Activated CD4-positive, alpha-beta T cell treated with anti-CD3 and anti-CD28 coated beads for 24 hours (primary cell): ENCODE measurements around the gene LIPH.

Source experiments
- DNase-seq, 2 donors: peaks; one replicate each; pipeline ENCODE4 v3.0.0-alpha.2; 2020; ENCODE audit warnings: low read depth in 2 of 2

LIPH gene

DNA sequence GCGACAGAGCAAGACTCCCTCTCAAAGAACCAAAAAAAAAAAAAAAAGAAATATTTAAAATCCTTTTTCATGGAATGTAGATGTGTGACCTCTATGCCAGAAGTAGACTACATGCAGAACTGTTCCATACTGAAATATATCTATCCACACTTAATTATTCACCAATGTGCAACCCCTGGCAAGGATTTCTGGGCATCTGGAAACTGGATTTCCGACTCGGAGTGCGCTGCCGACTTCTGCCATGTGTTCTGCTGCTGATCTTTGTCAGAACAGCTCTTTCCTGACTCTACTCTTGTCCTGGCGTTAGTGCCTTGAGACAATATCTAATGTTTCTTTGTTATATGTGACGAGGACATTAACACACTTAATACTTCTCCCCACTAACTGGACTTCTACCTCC is 11.7 kb downstream of the LIPH start:
- DNase-seq: no peak

DNA sequence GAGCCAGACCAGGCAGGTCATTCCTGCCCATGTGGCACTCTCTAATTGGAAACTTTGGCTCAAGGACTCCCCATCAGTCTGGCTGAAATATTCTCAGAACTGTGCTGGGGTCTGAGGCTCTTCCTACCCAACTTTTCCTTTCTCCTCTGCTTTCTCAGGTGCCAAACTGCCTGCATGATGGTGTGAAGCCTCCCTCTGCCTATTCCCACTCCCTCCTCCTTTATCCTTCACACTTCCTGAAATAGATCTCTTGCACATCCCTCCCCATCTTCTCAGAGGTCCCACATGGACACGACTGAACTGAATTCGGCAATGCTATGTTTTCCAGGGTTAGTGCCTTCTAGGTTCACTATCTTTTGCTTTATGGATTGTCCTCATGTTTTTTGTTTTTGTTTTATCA is 12.5 kb downstream of the LIPH start:
- no peak for DNase-seq

DNA sequence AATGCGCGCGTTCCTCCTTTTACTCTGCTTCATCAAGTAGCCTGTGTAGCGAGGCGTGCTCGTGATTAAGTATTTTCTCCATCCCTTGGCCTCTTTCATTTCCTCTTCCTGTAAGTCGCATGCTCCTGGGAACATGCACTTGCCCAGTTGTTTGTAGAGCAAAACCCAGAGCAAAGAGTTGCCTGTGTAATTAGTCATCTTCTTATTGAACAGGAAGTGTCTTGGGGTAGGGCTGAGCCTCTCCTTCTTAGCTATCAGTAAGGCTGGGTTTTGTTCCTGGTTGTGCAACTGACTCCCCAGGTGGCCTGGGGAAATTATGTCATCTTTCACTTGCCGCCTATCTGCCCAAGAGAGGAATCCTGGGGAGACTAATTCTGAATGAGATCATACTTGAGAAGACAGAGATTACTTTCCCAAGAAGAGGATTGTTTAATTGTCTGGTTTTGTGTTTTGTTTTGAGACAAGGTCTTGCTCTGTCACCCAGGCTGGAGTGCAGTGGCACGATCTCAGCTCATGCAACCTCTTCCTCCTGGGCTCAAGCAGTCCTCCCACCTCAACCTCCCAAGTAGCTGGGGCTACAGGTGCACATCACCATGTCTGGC is 14.9 kb downstream of the LIPH start:
- peak in 1 of 2 donors; percentile 12 for DNase-seq

DNA sequence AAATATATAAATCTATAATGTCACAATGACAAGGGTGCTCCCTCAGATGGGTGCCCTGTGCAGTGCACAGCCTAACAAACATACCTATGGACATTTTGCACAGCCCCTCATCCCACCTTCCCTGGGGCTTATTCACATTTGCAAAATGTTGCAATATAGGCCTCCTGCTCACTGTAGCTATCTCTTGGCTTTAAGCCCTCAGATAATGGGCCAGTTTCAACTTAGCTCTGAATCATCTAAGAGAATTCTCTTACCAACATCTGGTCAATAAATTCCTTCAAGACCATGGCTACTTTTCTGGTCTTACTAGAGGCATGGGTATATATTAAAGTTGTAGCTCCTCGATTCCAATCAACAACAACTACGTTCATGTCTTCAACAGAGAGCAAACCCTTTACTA is 17.9 kb downstream of the LIPH start:
- DNase-seq: no peak

DNA sequence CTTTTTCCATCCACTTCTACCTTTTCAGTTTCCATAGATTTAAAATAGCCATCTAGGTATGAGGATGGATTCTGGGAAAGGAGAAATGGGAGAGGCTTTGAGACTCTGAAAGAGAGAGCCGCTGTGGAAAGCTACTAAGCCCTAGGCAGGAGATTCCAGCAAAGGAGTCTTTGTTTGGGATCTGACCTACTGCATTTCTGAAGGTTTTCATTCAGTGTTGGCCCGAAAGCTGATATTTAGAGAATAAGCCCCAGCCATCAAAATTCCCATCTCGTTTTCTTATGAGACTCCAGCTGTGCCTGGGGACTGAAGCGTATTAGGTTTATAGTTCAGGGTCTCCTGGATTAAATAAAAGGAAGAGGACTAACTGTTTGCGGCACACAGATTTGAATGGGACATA is 19.5 kb downstream of the LIPH start:
- DNase-seq: no peak

DNA sequence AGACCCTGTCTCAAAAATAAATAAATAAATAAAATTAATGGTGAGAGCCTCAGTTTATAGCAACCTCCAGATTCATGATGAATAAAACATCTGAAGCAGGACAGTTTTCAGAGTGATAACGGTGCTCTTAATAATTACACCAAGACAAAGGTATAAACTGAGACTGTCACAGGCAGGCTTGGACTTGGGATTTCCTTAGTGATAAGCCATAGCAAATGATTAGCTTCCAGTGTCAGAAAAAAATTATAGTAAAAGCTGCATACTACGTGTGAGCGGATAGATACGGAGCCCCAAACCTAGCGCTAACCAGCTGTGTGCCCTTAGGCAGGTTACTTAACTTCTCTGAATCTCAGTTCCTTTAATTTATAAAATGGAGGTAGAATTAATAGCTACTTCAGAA is 21.5 kb downstream of the LIPH start:
- no peak for DNase-seq

DNA sequence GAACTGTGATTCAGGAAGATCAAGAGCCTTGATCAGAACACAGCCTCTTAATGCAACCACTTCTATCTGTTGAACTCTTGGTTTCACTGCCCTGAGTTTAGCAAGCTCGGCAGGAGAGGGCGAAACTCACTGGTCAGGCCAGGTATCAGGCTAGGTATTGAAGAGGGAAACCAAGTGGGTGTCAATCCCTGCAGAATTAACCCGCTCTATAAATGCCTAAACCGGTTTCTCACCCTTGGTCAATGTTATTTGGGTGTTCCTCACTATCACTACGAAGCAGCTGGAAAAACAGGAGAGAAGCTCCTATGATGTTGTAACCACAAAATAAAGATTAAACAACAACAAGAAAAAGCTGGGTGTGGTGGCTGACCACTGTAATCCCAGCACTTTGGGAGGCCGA is 23.9 kb downstream of the LIPH start:
- DNase-seq: no peak

DNA sequence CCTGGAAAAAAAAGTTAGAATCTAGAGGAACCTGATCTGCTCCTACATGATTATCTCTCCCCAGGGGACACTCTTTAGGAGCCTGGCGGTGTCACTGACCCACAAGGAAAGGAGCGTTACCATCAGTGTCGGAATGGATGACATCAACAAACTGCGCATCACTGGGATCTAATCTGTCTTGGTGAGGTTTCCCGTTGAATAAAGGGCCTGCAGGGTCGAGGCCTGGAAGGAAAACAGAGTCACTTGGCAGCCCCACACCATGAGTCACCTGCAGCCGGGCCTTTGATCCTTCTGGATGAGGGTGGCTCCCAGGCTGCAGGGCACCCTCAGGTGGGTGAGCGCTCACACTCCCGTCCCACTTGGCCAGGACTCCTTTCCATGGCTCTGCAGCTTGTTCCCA is 25.0 kb downstream of the LIPH start:
- DNase-seq: no peak

DNA sequence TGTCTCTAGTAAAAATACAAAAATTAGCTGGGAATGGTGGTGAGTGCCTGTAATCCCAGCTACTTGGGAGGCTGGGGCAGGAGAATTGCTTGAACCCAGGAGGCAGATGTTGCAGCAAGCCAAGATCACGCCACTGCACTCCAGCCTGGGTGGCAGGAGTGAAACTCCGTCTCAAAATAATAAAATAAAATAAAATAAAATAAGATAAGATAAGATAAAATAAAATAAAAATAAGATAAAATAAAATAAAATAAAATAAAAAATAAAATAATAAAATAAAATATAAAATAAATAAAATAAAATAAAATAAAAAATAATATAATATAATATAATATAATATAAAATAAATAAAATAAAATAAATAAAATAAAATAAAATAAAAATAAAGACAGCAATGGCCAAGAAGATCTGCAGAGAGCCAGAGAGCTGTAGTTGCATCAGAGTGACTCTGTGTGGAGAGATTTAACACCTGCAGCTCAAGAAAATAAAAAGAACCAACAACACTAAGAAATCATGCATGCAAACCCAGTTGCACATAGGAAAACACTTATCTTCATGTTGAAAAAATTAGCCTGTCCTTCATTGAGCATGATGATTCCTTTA is 25.9 kb downstream of the LIPH start:
- DNase-seq: no peak

DNA sequence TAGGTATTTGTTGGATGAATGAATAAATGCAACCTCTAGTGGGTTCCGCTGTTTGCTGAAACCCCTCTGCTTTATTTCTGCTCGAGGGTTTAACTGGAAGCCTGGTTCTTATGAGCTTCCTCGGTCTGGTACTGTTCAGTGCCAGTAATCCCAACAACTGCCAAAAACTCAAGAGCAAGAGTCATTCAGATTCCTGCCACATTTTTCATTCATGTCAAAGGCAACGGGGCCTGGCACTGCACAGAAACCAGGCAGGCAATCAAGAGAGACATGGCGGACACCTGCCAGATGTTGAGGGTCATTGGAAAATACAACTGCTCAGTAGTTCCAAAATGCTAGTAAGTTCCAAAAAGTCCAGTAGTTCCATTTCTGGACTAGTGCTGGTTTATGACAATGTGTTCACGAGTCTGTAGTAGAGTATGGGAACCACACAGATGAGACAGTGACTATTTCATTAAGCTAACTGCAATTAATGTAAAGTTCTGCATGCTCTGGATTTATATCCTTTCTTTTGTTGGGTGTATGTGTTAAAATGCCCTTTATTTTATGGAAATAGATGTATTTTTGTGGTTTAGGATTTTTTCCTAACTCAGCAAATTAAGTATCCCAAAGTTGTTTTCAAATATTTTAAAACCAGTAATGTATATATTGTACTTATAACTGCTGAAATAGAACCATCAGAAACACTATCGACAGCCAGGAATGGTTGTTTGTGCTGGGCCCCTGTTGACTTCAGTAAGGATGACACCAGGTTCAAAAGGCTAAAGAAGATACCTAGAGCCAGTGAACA is 30.8 kb downstream of the LIPH start:
- no peak for DNase-seq

DNA sequence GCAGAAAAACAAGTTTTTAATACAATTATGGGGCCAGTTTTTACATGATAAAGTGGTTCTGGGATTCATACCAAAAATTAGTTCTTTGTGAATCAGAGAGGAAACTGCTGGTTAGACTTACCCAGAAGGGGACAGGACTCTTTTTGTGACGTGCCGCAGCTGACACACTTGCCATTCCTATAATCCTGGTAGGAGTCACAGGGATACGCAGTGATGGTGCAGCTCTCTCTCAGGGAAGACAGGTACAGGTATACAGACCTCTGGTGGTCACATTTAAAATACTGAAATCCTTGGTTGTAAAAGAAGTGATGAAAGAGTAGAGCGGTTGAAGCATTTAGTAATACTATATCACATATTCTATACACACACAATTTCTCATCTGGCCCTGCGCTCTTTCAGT is 33.4 kb downstream of the LIPH start:
- no peak for DNase-seq

DNA sequence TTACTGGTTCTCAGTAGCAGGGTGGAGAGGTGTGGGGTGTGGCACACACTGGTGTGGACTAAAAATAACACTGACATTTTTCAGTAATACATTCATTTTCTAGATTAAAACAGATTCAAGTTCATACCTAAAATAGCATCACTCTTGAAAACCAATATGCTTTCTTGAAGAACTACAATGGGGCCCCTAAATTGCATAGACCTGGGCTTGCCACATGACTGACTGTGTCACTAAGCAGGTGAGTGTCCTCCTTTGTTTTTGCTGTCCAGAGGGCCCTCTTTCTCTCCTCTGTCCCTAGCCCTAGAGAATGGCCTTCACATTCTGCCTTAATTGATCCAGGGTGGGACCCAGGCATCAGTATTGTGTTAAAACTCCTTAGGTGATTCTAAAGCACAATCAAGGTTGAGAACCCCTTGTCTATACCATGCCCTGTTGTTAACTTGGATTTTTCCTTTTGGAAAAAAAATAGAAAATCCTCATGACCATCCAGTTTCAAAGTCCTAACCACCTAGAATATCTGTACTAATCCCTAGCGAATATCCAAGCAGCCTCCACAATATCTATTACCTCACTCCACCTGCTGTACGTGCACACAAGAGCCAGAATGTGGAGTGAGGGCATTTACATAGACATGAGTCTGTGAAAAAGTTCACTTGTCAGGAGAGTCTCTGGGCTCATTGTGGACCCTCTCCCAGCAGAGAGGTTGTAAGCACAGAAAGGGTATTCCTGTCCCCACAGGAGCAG is 34.8 kb downstream of the LIPH start:
- DNase-seq: no peak

DNA sequence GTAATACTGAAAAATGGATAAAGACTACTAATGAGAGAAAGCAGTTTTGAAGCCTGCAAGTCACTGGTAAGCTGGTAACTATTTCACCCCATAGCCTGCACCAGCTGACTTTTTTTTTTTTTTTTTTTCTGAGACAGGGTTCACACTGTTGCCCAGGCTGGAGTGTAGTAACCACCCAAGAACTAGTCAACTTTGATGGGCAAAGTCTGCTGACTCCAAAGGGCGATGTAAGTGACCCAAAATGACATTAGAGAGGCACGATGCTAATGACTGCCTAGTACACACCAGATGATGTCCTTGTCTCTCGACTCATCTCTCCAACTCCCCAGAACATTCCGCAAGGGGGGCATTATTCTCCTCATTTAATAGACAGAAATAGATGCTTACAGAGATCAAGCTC is 40.7 kb downstream of the LIPH start:
- no peak for DNase-seq

DNA sequence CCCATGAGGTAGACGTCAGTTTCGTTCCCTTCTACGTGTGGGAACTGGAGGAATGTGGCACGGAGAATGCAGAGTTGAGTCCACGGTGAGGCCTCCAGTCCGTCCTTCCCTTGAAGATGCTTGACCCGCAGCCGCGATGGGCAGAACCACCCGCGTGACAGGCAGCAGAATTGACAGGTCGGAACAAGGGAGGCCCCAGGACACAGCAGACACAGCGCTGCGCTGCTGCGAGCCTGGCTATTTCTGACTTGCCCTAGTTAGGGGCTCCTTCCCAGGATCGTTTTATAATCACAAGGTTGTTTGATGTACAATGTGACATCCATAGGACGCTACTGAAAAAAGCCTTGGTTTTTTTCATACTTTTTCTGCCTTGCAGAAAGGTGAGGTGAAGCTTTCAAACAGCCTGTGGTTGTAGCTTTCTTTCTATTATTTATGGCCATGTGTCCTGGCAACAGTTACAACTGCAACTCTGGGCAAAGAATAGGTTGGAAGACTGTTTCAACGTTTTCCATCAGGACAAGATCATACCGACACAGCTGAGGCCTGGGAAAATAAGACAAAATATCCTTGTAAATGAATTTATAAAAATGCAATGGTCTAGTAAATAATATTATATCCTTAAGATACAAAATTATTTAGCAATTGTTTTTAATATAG is 43.9 kb downstream of the LIPH start:
- no peak for DNase-seq

DNA sequence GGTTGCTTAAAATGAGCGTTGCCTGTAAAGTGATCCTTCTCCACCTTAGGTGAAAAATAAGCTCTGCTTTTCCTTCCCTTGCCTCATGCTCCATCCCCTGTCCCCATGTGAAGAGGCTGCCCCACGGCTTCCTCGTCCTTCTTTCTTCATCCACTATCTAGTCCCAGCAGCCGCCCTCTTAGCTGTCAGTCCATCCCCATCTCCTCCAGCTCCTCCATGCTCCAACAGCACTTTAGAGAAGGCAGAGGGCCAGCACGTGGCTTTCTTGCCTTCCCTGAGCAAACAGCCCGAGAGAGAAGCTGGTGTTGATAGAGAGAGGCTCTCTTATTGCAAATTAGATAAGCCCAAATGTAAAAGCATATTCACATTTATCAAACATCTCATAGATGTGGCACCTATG is 44.5 kb downstream of the LIPH start:
- no peak for DNase-seq

DNA sequence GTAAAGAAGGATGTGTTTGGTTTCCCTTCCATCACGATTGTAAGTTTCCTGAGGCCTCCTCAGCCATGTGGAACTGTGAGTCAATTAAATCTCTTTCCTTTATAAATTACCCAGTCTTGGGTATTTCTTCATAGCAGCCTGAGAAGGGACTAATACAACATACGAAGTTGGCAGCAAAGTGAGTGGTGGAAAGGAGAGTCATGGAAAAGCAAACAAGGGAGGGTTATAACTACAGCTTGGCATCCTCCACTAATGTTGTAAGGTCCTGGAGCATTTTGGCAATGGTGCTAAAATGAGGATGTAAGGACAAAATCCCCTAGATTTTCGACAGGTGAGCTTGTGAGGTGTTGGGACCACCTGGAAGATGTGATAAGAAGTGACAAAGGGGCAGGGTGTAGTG is 47.8 kb downstream of the LIPH start:
- no peak for DNase-seq

DNA sequence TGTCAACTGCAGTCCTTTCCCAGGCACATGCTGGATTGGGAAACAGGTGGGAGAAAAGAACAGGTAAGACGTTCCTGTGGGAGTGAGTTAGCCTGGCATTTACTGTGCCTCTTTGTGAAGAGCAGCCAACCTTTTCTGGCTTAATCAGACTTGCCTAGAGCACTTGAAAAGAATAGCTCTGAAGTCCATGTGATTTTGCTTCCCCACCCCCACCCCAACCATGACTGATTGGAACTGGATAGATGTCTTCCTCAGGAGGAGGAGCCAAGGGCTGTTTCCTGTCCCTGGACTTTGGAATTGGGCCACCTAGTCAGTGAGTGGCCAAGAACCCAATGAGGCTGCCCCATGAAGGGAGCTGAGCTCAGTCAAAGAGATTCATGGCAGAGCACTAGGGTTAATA is 48.9 kb downstream of the LIPH start:
- no peak for DNase-seq

DNA sequence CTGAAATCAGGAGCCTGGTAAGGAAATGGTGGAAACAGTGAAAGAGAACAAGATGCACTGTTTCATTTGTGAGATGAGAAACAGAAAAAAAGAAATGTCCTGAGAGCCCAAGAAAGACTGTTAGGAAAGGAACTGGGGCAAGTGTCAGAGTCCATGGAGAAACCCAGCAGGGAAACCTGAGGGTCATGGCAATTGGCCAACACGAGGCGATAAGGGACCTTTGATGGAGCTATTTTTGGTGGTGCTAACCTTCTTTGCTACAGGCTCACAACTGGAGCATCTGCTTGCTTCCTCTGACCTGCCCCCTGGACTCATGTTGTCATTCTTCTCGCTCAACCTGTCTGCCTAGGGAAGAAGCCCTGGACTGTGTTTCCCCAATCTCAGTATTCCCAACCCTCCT is 49.4 kb downstream of the LIPH start:
- no peak for DNase-seq

DNA sequence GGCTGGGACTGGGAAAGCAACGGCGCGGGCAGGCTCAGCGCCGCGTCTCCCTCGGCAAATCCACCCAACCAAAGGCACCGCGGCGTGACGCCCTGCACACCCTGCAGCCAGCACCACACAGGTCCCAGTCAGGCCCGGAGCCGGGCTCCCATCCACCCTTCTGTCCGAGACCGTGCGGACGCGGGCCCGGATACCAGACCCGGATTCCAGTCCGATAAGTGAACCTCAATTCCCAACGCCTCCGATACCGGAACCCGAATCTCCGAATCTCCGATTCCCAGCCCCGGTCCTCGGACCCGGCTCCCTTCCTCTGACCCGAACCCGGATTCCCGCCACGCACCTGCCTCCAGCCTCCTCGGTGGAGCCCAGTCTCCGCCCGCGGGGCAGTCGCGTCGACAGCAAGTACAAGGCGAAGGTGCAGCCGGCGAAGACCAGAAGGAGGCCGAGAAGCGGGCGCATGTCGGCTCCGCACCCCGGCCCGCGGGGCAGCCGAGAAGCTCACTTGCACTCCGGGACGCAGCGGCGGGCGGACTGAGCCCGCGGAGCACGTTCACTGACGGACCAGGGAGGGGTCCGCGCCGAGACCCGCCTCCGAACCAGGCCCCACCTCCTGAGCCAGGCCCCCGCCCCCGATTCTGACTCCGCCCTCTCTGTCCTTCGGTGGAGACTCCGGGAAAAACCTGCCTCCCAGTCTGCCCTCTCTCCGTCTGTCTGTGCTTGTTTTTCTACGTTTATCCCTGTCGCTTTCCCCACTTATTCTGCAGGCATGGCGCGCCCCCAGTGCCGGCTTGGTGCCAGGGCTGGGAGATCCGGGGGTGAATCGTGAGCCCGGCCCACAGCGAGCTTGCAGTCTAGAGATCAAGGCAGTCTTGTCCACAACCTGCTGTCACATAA is 53.6 kb downstream of the LIPH start, which contains the start of gene TMEM41A:
TSS of gene TMEM41A (minus strand) at position 533 of the 894 bp plus-strand sequence. CDS start at position 459, 74 bp downstream.
- DNase-seq: peak; percentile 88 to 89

DNA sequence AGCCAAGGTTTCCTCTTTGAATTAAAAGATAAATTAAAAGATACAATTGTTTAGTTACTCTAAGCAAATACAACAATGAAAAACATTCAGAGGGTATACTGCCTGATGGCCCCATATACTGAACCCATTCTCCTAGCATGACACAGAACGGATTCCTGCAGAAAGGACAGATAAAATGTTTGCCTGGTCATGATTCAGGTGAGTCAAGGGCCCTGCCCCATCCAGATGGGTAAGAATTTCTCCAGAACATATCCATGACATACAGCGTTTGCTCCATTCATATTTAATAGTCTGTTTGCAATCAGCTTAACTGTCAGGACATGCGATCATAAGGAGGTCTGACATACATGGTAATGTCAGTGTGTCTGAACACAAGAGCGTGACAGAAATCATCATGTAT is 62.1 kb downstream of the LIPH start:
- no peak for DNase-seq

DNA sequence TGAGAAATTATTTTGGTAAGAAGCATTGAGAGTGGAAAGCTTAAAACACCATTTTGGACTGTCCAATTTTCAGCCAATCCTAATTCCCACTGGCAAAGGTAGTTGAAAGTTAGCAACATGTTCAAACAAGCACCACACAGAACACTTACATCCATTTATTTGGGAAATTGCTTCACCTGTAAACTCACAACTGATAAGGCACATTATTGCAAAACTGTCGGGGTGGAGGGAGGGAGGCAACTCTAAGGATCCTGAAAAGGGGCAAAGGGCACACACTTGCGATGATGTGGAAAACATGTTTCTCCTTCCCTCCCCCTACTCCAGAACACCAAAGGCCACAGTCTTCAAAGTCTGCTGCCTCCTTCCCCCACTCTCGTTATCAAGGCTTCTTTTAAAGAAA is 62.9 kb downstream of the LIPH start:
- DNase-seq: no peak
